ENCODE results near the gene CCBE1.

CCBE1 gene

DNA sequence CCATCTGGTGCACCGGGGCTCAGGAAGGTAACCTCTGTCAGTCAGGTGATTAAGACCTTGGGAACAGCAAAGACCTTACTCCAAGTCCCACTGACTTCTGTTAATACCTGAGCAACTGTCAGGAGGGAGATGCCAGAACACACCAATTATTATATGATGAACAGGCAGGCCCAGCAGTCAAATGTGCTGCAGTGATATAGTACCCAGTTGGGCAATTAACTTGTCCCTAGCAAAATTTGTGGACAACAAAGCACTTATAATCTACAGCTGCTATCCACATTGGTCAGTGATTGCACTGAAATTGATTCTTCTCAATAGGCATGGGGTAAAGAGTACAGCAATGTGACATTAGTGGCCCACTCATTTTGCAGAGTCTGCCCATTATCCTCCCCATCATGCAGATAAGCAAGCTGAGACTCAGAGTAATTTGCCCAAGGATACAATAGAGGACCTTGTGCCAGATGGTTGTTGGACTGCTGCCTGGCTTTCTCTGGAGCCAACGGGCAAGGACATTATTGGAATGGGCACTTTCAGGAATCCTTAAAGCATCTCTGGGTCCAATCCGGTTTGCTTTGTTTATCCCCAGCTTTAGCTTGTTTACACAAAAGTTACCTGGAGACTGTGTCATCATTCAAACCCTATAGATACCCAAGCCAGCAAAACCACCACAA is 147.6 kb downstream of the CCBE1 start:
- H3K27me3 ChIP-seq (ENCODE audit: insufficient read depth, low read length), result no peaks in the 10 kb centered on the region
- H3K4me3 ChIP-seq (ENCODE audit: low read depth, low read length), result no peak overlapping the region
- H3K79me2 ChIP-seq (ENCODE audit: control insufficient read depth, insufficient read depth, low read length, unreplicated experiment), result peaks cover 81% of the 10 kb centered on the region
- H3K4me1 ChIP-seq (ENCODE audit: control insufficient read depth, insufficient read depth, low read length, unreplicated experiment), result peaks cover 30% of the 10 kb centered on the region
- no peak overlapping the region for H3K27ac ChIP-seq (ENCODE audit: low read depth, low read length)
- H3K36me3 ChIP-seq (ENCODE audit: insufficient read depth, low read length), result no peaks in the 10 kb centered on the region
- no peak overlapping the region for H2AFZ ChIP-seq (ENCODE audit: low read length, unreplicated experiment)

DNA sequence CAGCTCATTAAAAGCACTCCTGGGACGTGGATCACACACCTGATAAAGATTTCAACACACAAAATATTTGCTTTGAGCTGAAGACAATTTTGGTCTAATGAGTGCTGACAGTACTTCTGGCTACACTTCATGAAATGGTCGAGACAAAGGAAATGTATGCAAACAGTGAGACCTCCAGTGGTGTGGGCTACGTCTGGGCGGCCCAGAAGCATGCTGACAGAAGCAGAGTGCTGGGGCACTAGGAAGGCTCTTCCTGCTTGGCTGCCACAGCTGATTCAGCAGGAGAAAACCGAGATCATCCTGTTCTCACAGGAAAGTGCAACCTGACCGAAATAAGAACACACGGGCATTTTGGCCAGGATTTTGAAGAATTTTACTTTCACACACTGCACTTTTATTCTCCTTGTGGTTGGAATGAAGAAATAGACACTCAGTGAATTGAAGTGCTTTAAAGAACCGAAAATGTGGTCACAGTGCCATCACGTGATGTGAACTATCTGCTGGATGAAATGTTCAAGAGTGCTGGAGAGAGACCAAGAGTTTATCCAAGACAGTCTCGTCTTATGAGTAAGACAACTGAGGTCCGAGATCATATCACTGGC is 149.5 kb downstream of the CCBE1 start:
- H3K27me3 ChIP-seq (ENCODE audit: insufficient read depth, low read length), result no peaks in the 10 kb centered on the region
- H3K4me1 ChIP-seq (ENCODE audit: control insufficient read depth, insufficient read depth, low read length, unreplicated experiment), result peaks cover 30% of the 10 kb centered on the region
- H3K27ac ChIP-seq (ENCODE audit: low read depth, low read length), result peak overlapping the region; percentile 26; the same call in 1 of the 2 replicates
- H2AFZ ChIP-seq (ENCODE audit: low read length, unreplicated experiment), result no peak overlapping the region
- peaks cover 71% of the 10 kb centered on the region for H3K79me2 ChIP-seq (ENCODE audit: control insufficient read depth, insufficient read depth, low read length, unreplicated experiment)
- H3K36me3 ChIP-seq (ENCODE audit: insufficient read depth, low read length), result no peaks in the 10 kb centered on the region
- peak overlapping the region; percentile 41 for H3K4me3 ChIP-seq (ENCODE audit: low read depth, low read length)

DNA sequence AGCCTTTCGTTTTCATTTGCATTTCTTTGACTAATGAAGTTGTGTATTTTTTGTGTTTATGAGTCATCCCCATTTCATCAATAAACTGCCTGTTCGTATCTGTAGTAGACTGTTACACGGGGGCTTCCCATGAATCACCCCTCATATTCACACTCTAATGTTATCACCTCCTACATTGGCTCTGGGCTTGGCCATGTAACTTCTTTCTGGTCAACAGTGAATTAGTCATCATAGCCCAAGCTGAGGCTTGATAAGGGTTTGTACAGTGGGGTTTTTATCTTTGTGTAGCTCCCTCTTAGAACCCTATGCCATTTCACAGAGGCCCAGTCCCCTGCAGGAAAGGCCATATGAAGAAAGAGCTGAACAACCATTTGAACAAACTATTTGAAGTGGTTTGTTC is 151.0 kb downstream of the CCBE1 start:
- Histone ChIP-seq H3K4me3 (ENCODE audit: low read depth, low read length) (no peak overlapping the region), H2AFZ (ENCODE audit: low read length, unreplicated experiment) (no peak overlapping the region), H3K4me1 (ENCODE audit: control insufficient read depth, insufficient read depth, low read length, unreplicated experiment) (peaks cover 35% of the 10 kb centered on the region), H3K36me3 (ENCODE audit: insufficient read depth, low read length) (no peaks in the 10 kb centered on the region), H3K27me3 (ENCODE audit: insufficient read depth, low read length) (no peaks in the 10 kb centered on the region), H3K27ac (ENCODE audit: low read depth, low read length) (peak overlapping the region; percentile 43; the same call in 1 of the 2 replicates), H3K79me2 (ENCODE audit: control insufficient read depth, insufficient read depth, low read length, unreplicated experiment) (peaks cover 67% of the 10 kb centered on the region)

DNA sequence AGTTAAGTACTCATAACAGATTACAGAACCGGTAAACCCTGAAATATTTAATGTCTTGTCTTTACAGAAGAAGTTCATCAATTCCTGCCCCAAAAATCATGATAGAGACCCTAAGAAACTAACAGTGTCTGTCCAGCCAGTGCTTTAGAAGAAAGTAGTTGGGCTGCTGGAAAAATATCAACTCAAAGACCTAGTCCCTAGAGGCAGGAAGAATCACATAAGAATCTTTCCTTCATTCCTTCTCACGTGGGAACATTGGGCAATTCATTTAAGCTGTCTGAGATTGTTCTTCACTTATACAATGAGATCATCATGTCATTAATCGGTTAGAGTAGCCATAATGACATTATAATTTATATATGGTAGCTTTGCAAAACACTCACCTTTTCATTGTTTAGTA is 156.4 kb downstream of the CCBE1 start:
- no peak overlapping the region for H3K4me3 ChIP-seq (ENCODE audit: low read depth, low read length)

DNA sequence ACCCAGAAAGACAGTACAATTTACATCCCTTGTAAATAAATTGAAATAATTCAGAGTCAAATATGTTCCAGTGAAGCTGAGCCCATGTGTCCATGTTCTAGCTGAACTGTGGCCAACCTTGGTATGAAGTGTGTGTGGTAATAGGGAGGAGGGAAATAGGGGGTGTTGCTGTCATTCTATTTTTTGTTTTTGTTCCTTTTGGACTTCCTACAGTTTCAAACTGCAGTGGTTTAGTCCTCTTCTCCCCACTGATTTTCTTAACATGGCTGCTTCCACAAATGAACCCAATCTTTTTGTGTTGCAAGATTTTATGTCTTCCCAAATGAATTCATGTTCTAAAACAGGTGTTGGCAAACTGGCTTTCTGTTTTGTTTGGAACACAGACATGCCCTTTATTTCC is 156.9 kb downstream of the CCBE1 start:
- H3K79me2 ChIP-seq (ENCODE audit: control insufficient read depth, insufficient read depth, low read length, unreplicated experiment), result peaks cover 45% of the 10 kb centered on the region
- peaks cover 28% of the 10 kb centered on the region for H3K4me1 ChIP-seq (ENCODE audit: control insufficient read depth, insufficient read depth, low read length, unreplicated experiment)
- H3K27ac ChIP-seq (ENCODE audit: low read depth, low read length), result peak overlapping the region; percentile 71
- no peaks in the 10 kb centered on the region for H3K27me3 ChIP-seq (ENCODE audit: insufficient read depth, low read length)
- no peak overlapping the region for H2AFZ ChIP-seq (ENCODE audit: low read length, unreplicated experiment)
- H3K36me3 ChIP-seq (ENCODE audit: insufficient read depth, low read length), result no peaks in the 10 kb centered on the region
- no peak overlapping the region for H3K4me3 ChIP-seq (ENCODE audit: low read depth, low read length)

More for the DNA sequence above, 156.4 kb downstream of the CCBE1 start:
- Histone ChIP-seq H3K4me1 (ENCODE audit: control insufficient read depth, insufficient read depth, low read length, unreplicated experiment) (peaks cover 26% of the 10 kb centered on the region), H2AFZ (ENCODE audit: low read length, unreplicated experiment) (no peak overlapping the region), H3K27me3 (ENCODE audit: insufficient read depth, low read length) (no peaks in the 10 kb centered on the region), H3K36me3 (ENCODE audit: insufficient read depth, low read length) (no peaks in the 10 kb centered on the region), H3K79me2 (ENCODE audit: control insufficient read depth, insufficient read depth, low read length, unreplicated experiment) (peaks cover 47% of the 10 kb centered on the region), H3K27ac (ENCODE audit: low read depth, low read length) (peak overlapping the region; percentile 71)

DNA sequence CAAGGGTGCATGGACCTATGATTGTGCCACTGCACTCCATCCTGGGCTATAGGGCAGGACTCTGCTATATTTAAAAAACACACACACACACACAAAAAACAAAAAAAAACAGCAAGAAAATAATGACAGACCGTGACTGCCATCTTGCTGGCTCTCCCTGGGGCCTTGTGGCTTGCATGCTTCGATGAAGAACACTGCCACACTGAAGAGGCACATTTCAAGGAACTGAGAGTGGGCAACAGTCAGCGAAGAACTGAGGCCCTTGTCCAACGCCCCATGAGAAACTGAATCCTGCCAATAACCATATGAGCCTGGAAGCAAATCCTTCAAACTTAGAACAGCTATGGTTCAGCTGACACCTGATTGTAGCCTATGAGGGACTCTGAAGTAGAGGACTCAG is 158.1 kb downstream of the CCBE1 start:
- Histone ChIP-seq H3K27me3 (ENCODE audit: insufficient read depth, low read length) (no peaks in the 10 kb centered on the region), H3K79me2 (ENCODE audit: control insufficient read depth, insufficient read depth, low read length, unreplicated experiment) (peaks cover 48% of the 10 kb centered on the region), H3K4me1 (ENCODE audit: control insufficient read depth, insufficient read depth, low read length, unreplicated experiment) (peaks cover 28% of the 10 kb centered on the region), H3K4me3 (ENCODE audit: low read depth, low read length) (no peak overlapping the region), H3K36me3 (ENCODE audit: insufficient read depth, low read length) (no peaks in the 10 kb centered on the region), H2AFZ (ENCODE audit: low read length, unreplicated experiment) (no peak overlapping the region), H3K27ac (ENCODE audit: low read depth, low read length) (no peak overlapping the region)

DNA sequence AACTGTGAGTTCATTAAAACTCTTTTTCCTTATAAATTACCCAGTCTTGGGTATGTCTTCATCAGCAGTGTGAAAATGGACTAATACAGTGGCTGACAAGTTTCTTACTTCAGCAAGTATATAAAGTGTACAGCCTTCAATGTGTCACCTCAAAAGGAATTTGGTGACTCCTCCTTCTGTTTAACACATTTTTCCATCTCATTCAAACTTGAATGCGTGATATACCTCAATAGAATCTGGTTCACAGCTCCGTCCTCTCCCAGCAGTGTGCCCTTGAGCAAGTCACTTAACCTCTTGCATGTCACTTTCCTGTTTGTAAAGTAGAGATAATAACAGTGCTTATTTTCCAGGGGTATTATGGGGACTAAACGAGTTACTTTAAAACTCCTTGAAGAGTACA is 159.6 kb downstream of the CCBE1 start:
- peaks cover 28% of the 10 kb centered on the region for H3K4me1 ChIP-seq (ENCODE audit: control insufficient read depth, insufficient read depth, low read length, unreplicated experiment)
- H3K27ac ChIP-seq (ENCODE audit: low read depth, low read length), result no peak overlapping the region
- no peaks in the 10 kb centered on the region for H3K27me3 ChIP-seq (ENCODE audit: insufficient read depth, low read length)
- no peak overlapping the region for H2AFZ ChIP-seq (ENCODE audit: low read length, unreplicated experiment)
- H3K79me2 ChIP-seq (ENCODE audit: control insufficient read depth, insufficient read depth, low read length, unreplicated experiment), result peaks cover 51% of the 10 kb centered on the region
- H3K36me3 ChIP-seq (ENCODE audit: insufficient read depth, low read length), result no peaks in the 10 kb centered on the region
- no peak overlapping the region for H3K4me3 ChIP-seq (ENCODE audit: low read depth, low read length)

DNA sequence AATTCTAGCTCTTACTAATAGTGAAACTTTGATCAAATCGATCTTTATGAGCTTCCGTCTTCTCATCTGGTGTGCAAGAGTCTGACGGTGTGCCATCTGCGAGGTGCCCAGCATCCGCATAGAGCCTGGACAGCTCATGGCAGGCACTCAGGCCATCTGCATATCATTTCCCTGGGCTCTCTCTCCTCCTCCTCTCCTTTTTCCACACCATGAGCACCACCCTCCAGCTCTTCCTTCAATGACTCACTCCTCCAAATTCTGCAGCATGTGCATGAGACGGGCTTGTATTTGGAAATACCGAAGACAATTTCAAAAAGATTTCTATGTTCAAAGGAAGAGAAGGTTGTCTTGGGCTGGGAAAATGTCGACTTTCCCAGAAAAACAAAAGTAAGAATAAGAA is 161.1 kb downstream of the CCBE1 start:
- Histone ChIP-seq H3K27me3 (ENCODE audit: insufficient read depth, low read length) (no peaks in the 10 kb centered on the region), H3K4me3 (ENCODE audit: low read depth, low read length) (no peak overlapping the region), H2AFZ (ENCODE audit: low read length, unreplicated experiment) (no peak overlapping the region), H3K4me1 (ENCODE audit: control insufficient read depth, insufficient read depth, low read length, unreplicated experiment) (peaks cover 22% of the 10 kb centered on the region), H3K27ac (ENCODE audit: low read depth, low read length) (no peak overlapping the region), H3K36me3 (ENCODE audit: insufficient read depth, low read length) (no peaks in the 10 kb centered on the region), H3K79me2 (ENCODE audit: control insufficient read depth, insufficient read depth, low read length, unreplicated experiment) (peaks cover 56% of the 10 kb centered on the region)

DNA sequence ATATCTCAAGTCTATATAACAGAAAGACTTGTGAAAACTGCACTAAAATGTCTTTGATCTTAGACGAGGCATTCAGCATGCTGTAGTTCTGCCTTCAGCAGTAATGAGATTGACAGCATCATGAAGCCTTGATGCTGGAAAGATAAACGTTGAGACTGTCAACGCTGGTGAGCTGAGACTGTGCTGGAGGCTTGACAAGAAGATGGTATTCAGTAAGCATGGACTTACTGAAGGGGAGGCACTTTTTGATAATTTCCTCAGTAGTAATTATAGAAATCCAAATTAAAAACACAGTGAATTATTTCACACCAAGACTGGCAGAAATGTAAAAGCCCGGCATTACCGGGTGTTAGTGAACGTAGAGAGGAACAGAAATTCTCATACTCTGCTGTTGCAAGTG is 162.2 kb downstream of the CCBE1 start:
- H3K36me3 ChIP-seq (ENCODE audit: insufficient read depth, low read length), result no peaks in the 10 kb centered on the region
- no peak overlapping the region for H3K4me3 ChIP-seq (ENCODE audit: low read depth, low read length)
- peaks cover 11% of the 10 kb centered on the region for H3K4me1 ChIP-seq (ENCODE audit: control insufficient read depth, insufficient read depth, low read length, unreplicated experiment)
- H3K27ac ChIP-seq (ENCODE audit: low read depth, low read length), result no peak overlapping the region
- H2AFZ ChIP-seq (ENCODE audit: low read length, unreplicated experiment), result no peak overlapping the region
- peaks cover 64% of the 10 kb centered on the region for H3K79me2 ChIP-seq (ENCODE audit: control insufficient read depth, insufficient read depth, low read length, unreplicated experiment)
- no peaks in the 10 kb centered on the region for H3K27me3 ChIP-seq (ENCODE audit: insufficient read depth, low read length)

DNA sequence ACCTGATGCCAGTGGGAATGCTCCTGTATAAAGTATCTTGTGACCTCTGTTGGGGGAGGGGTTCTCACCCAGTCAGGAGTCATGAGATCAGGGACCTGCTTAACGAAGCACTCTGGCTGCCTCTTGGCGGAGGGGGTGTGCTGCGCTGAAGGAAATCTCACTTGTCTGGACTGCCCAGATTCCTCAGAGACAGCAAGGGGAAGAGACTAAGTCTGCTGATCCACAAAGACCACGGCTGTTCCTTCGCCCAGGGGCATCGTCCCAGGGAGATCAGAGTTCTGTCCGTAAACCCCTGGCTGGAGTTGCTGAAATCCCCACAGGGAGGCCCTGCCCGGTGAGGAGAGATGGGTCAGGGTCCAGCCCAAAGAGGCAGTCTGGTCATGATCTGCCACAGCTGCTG is 168.4 kb downstream of the CCBE1 start:
- no peak overlapping the region for H3K27ac ChIP-seq (ENCODE audit: low read depth, low read length)
- H2AFZ ChIP-seq (ENCODE audit: low read length, unreplicated experiment), result no peak overlapping the region
- H3K36me3 ChIP-seq (ENCODE audit: insufficient read depth, low read length), result no peaks in the 10 kb centered on the region
- H3K79me2 ChIP-seq (ENCODE audit: control insufficient read depth, insufficient read depth, low read length, unreplicated experiment), result peaks cover 35% of the 10 kb centered on the region
- no peaks in the 10 kb centered on the region for H3K27me3 ChIP-seq (ENCODE audit: insufficient read depth, low read length)
- no peaks in the 10 kb centered on the region for H3K4me1 ChIP-seq (ENCODE audit: control insufficient read depth, insufficient read depth, low read length, unreplicated experiment)
- H3K4me3 ChIP-seq (ENCODE audit: low read depth, low read length), result no peak overlapping the region
